Fibroblast of pulmonary artery (primary cell): Measurements from ENCODE around the gene GABRB2.

Source experiments
- DNase-seq: peaks from one replicate; pipeline ENCODE4 v3.0.0-alpha.2; 2010; ENCODE audit warnings: low read depth
- H3K4me3 ChIP-seq: replicated peaks from 2 replicates; pipeline ENCODE4 v1.5.1; 2011; ENCODE audit warnings: low read depth, mild to moderate bottlenecking, control low read depth, low read length, moderate library complexity
- TF ChIP-seq, protein P1 (sequence below): IDR thresholded peaks from 2 replicates; pipeline ENCODE4 v1.5.1; 2011; ENCODE audit warnings: mild to moderate bottlenecking, control low read depth, low read length, inconsistent platforms; ENCODE audit errors: missing control alignments

GABRB2 gene

DNA sequence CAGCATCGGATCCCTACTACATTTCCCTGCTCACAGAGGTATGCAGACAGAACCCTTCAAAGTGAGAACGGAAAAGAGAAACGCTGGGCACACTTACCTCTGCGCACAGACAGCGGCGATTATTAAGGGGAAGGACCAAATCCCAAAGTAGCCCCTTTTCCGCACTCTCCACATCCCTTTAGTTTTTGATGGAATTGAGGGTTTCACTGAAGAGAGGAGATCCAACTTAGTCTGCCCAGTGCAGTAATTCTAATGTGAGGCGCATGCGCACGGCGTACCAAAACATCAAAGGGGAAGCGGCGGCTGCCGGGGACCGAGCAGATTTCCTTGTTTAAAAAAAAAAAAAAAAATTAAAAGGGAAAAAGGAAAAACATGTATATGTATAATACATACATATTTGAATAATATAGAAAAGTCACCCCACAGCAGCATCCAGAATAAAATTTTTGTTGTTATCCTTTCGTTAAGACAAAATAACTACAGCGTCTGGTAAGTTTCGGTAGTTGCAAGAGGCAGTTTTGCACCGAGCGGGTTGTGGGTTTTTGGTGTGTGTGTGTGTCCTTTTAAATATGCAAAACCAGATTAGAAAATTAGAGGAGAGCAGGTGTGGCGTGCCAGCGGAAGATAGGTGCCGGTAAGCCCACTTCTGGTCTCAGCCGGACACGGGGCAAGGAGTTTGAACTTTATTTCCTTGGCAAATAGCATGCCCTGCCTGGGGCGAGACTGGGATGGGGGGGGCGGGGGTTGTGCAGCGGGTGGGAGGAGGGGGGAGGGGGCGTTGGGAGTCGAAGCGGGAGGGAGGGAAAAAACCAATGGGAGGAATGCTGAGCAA, at the start of gene GABRB2:
Gene GABRB2, minus strand, starts transcription at position 256 of the 832 bp plus-strand sequence. Its CDS starts 82 bp downstream, at position 174.
- TF ChIP-seq, protein P1, sequence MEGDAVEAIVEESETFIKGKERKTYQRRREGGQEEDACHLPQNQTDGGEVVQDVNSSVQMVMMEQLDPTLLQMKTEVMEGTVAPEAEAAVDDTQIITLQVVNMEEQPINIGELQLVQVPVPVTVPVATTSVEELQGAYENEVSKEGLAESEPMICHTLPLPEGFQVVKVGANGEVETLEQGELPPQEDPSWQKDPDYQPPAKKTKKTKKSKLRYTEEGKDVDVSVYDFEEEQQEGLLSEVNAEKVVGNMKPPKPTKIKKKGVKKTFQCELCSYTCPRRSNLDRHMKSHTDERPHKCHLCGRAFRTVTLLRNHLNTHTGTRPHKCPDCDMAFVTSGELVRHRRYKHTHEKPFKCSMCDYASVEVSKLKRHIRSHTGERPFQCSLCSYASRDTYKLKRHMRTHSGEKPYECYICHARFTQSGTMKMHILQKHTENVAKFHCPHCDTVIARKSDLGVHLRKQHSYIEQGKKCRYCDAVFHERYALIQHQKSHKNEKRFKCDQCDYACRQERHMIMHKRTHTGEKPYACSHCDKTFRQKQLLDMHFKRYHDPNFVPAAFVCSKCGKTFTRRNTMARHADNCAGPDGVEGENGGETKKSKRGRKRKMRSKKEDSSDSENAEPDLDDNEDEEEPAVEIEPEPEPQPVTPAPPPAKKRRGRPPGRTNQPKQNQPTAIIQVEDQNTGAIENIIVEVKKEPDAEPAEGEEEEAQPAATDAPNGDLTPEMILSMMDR: no peak
- peak within 1 kb of the TSS; percentile 52 for H3K4me3 ChIP-seq
- DNase-seq: peak; percentile 39

DNA sequence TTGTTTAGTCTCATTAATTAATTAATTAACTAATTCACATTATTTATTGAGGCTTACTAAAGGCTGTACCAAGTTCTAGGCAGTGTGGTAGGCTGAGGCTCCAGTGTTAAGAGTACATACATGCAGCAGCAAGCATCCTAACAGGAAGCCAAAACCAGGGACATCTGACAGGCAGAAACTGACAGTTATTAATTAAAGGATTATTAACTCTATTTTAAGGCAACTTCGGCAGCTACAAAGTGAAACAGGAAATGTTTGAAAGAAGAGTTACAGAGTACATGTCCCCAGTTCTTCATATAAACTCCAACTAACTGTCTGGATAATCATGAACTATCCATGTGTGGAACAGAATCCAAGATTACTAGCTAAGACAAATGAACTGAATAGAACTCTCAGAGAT, 39.3 kb upstream of the GABRB2 start:
- H3K4me3 ChIP-seq: no peak overlapping the region
- no peak for DNase-seq
- TF ChIP-seq, protein P1: no peak

DNA sequence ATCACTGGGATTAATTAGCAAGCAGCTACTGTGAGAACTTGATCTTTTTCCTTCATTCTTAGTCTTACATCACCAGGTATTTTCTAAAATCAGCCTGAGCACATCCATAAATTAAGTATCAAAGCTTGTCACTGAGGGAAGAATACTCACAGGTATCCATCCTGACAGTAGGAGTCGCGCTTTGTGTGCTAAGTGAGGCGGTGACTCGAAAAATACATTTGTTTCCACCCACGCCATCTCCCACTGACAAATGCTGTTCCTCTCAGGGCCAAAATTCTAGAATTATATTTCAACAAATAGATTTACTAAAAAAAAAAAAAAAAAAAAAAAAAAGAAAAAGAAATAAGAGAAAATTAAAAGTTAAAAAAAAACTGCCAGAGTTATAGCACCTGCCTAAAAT, 34.1 kb upstream of the GABRB2 start:
- H3K4me3 ChIP-seq: no peak overlapping the region
- TF ChIP-seq, protein P1: no peak
- no peak for DNase-seq

DNA sequence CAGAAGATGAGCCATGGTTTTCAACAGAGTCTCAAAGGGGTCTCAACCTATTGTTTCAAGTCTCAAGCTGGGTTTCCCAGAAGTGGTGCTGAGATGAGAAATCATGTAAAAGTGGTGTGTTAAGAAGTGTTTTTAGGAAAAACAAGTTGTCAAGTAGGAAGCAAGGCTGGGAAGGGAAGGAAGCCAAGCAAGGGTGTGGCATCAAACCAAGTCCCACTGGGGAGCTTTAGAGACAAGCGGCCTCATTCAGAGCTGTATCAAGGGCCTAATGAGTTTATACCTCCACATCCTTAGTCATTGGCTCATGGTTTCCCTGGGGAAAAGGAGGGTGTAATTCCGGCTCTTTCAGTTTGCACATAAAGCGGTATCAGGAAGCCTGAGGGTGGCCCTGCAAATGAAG, 26.4 kb upstream of the GABRB2 start:
- no peak for DNase-seq
- no peak overlapping the region for H3K4me3 ChIP-seq
- TF ChIP-seq, protein P1: no peak

DNA sequence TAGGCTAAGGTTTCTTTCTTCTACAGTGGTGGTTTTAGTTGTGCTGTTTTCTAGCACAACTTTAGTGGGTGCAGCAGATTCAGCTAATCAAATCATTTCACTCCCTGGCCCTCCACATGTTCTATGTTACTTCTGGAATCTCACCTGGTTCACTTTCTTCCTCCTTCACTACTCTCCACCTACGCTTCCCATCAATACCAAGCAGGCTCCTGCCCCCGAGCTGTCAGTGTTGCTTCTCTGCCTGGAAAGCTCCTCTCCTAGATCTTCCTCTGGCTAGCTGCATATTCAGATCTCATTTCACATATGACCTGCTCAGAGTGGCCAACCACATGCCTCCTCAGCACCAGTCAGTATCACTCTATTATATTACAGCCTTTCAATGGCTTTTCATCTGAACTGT, 19.6 kb upstream of the GABRB2 start:
- TF ChIP-seq, protein P1: no peak
- H3K4me3 ChIP-seq: no peak overlapping the region
- no peak for DNase-seq

DNA sequence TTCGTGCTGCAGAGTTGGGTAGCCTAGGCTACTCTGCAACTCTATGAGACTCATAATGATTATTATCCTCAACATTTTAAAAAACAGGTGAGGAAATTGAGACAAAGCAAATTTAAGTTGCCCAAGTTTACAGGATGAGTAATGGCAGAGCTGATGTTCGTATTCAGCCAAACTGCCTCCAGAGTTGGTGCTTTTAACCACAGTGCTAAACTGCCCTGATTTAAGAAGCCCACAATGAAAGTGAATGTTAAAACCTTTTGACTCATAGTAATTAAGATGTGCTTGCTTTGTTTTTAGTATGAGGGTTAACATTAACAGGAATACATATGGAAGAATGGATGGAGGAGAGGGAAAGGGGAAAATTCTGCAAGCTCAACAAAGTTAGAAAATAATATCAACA, 15.9 kb upstream of the GABRB2 start:
- no peak overlapping the region for H3K4me3 ChIP-seq
- no peak for DNase-seq
- TF ChIP-seq, protein P1: no peak

DNA sequence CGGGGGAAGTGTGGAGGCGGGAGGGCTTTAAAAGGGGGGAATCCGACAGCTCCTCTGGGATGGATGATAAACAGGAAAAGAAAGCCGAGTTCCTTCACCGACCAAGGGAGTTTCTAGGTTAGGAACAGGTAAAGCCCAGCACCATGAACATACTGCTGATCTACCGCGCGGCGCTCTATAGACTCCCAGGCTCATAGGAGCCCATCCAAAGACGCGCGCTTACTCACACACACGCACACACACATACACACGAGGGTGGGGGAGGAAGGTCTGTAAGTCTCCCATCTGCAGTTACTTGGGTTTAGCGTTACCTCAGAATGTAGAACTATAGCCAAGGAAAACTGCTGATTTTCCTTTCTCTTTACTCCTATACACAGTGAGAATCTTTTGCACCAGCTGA, 2.6 kb upstream of the GABRB2 start:
- no peak for DNase-seq

More for the DNA sequence above, 2.6 kb upstream of the GABRB2 start:
- H3K4me3 ChIP-seq: no peak overlapping the region
- TF ChIP-seq, protein P1: no peak
